GM23248 (cell line): ENCODE data around the gene VRK3.

ENCODE experiments used
- EZH2 ChIP-seq: fragments of 200-600 bp; sonication (generic); IDR thresholded peaks from 2 replicates; pipeline ENCODE4 v1.6.1; 2018; ENCODE audit warnings: antibody characterized with exemption, mild to moderate bottlenecking; ENCODE audit not compliant: insufficient read depth, poor library complexity, severe bottlenecking
- EZH2phosphoT487 ChIP-seq: fragments of 200-600 bp; sonication (generic); IDR thresholded peaks from 2 replicates; pipeline ENCODE4 v1.6.1; 2018; ENCODE audit warnings: antibody characterized with exemption, moderate library complexity, mild to moderate bottlenecking, low read depth; ENCODE audit not compliant: insufficient read depth

DNA sequence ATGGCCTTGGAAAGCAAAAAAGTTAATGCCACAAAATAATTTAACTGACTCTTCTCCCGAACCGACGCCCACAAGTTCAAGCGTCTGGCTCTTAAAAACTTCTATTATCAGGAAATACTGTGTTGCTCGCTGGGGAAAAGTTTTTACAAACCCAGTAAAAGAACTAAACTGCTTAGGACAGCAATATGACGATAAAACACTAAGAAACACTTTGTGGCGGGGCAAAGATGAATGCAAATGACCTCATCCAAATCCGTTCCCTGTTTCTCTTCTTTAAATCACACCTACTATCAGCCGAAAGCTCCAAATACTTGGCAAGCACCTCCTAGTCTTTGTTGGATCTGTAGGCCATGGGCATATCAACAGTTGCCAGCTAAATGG, 69.1 kb downstream of the VRK3 start:
- TF ChIP-seq EZH2phosphoT487 (no peak), EZH2 (no peak)
